Transverse colon (tissue), 4 donors: ENCODE measurements around the gene CDC42BPG. TPM values are rescaled to one million over a fixed set of nuclear protein-coding genes. Genes with fewer than 3 reads are reported as not detected.
A peak's percentile ranks its signal among the peaks of the same experiment; 100 is the strongest.

Experiments used
- DNase-seq: peaks from one replicate; pipeline ENCODE4 v3.0.0-alpha.2; 2019
- H3K27ac ChIP-seq, 4 donors: fragments of 200-600 bp; sonication (generic); 2 replicates each; pipeline ENCODE4 v1.5.1; 2016 to 2018; ENCODE audit warnings: inconsistent platforms in 4 of 4
- H3K27me3 ChIP-seq: fragments of 200-600 bp; sonication (generic); 2 replicates; pipeline ENCODE4 v1.5.1; 2017; ENCODE audit warnings: inconsistent platforms
- H3K36me3 ChIP-seq, 4 donors: fragments of 200-600 bp; sonication (generic); 2 replicates each; pipeline ENCODE4 v1.5.1; 2017 to 2019; ENCODE audit warnings: inconsistent platforms in 4 of 4
- H3K4me1 ChIP-seq, 4 donors: fragments of 200-600 bp; sonication (generic); 2 replicates each; pipeline ENCODE4 v1.5.1; 2017 to 2020; ENCODE audit warnings: inconsistent platforms in 4 of 4
- H3K4me3 ChIP-seq, 4 donors: fragments of 200-600 bp; sonication (generic); 1 replicate in 1 of 4; 2 replicates in 3 of 4; pipeline versions ENCODE4 v1.5.1 to v1.6.1; 2017 to 2019; ENCODE audit warnings: inconsistent platforms in 4 of 4
- H3K9me3 ChIP-seq, 2 donors: fragments of 200-600 bp; sonication (generic); 2 replicates each; pipeline ENCODE4 v1.5.1; 2017 to 2019; ENCODE audit warnings: inconsistent platforms in 2 of 2
- CTCF ChIP-seq, 5 experiments: fragments of 200-600 bp in 3 of 5; fragments of 450-650 bp in 2 of 5; sonication (generic) in 3 of 5; IDR thresholded peaks; 1 replicate in 2 of 5; 2 replicates in 3 of 5; pipeline ENCODE4 v1.5.1; 2016 to 2017; ENCODE audit warnings: antibody characterized with exemption in 5 of 5, inconsistent platforms in 3 of 5, mild to moderate bottlenecking in 2 of 5, moderate library complexity in 1 of 5
- EP300 ChIP-seq: sonication (generic); formaldehyde crosslinking; IDR thresholded peaks from one replicate; pipeline ENCODE4 v1.6.1; 2017; ENCODE audit warnings: antibody characterized with exemption, low read depth
- POLR2A ChIP-seq: fragments of 450-650 bp; IDR thresholded peaks from one replicate; pipeline ENCODE4 v1.6.1; 2016; ENCODE audit warnings: antibody characterized with exemption, mild to moderate bottlenecking, moderate library complexity
- POLR2AphosphoS5 ChIP-seq, 3 donors: sonication (generic); formaldehyde crosslinking; IDR thresholded peaks; one replicate each; pipeline ENCODE4 v1.6.1; 2016; ENCODE audit warnings: antibody characterized with exemption in 3 of 3
- WGBS, 2 donors: methylation state at CpG; one replicate each; pipeline ENCODE4 v1.1.5; 2018; ENCODE audit warnings: low coverage in 1 of 2; 5-methylcytosine and 5-hydroxymethylcytosine counted together
- in situ Hi-C, 4 donors: fragments of 200-750 bp; cut with MboI; loops; one replicate each; pipeline versions ENCODE4 v1.15.0 to v1.15.1; 2017; ENCODE audit warnings: low sequenced_read_pairs in 3 of 4, low pct_ligation_motif_present in 1 of 4, low pct_unique_long_range_greater_than_20kb in 1 of 4
- intact Hi-C: fragments of 100-400 bp; cut with DNase I; formaldehyde crosslinking; loops from one replicate; pipeline ENCODE4 v1.15.1; 2023; ENCODE audit warnings: low total_unique reads
- total RNA-seq, 4 donors: library from RNA; depleted of rRNA; stranded (reverse); fragments of >200 nt; gene quantifications; one replicate each; pipeline ENCODE4 v1.1.0, GENCODE V29; 2016

Gene CDC42BPG
- total RNA-seq, 4 donors from 2014 or later: 32.6 to 82.3 (median 46.9) TPM

DNA sequence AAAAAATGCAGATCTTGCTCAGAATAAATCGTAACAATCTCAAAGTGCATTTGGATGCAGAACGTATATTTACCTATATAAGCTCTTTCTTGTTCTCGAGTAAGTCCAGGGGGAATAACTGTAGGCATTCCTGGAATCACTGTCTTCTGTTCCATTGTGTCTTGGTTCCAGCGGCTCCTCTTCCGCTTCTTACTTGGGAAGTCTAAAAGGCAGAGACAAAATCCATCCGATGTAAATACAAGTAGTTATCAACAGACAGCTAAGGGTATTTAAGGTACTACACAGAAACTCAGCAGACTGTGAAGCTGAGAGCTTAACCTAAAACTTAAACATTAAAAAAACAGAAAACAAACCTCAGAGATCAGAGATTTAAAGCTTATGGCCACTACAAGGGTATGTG is 68.0 kb downstream of the CDC42BPG start:
- Histone ChIP-seq H3K9me3 (no peaks in the 10 kb centered on the region), H3K36me3 (peaks cover 0 to 52% (median 26%) of the 10 kb centered on the region in 4 donors), H3K4me1 (peaks cover 20 to 72% (median 30%) of the 10 kb centered on the region in 4 donors), H3K4me3 (peak overlapping the region in 1 of 4 donors; percentile 99), H3K27ac (peak overlapping the region in 2 of 4 donors; percentile 99 to 100), H3K27me3 (no peaks in the 10 kb centered on the region)
- TF ChIP-seq CTCF (IDR thresholded peaks at IDR 0.05) (no peak), POLR2AphosphoS5 (IDR thresholded peaks at IDR 0.05) (no peak), EP300 (no peak), POLR2A (no peak)
- DNase-seq: no peak
- in situ Hi-C loops: no loop called here
- 60 to 61% methylated on average over 6 of the region's 6 CpGs for WGBS, 2 donors
- intact Hi-C loops: no loop called here

- DNase-seq: no peak
- Histone ChIP-seq H3K4me1 (peaks cover 15 to 62% (median 24%) of the 10 kb centered on the region in 4 donors), H3K9me3 (no peaks in the 10 kb centered on the region), H3K27me3 (no peaks in the 10 kb centered on the region), H3K36me3 (peaks cover 0 to 75% (median 41%) of the 10 kb centered on the region in 4 donors), H3K27ac (no peak overlapping the region), H3K4me3 (no peak overlapping the region)
- WGBS, 2 donors: 66 to 79% methylated on average over 5 of the region's 5 CpGs
- intact Hi-C loops: no loop called here
- in situ Hi-C loops: no loop called here
- TF ChIP-seq POLR2AphosphoS5 (IDR thresholded peaks at IDR 0.05) (no peak), CTCF (IDR thresholded peaks at IDR 0.05) (no peak), POLR2A (no peak), EP300 (no peak)
Observed at GRCh38 chr11:64774144-64774543, 70.3 kb downstream of the CDC42BPG start.

Other genes with a start within 250 kb of the CDC42BPG start
- gene NRXN2, start 121.5 kb downstream of the CDC42BPG start, total RNA-seq: 1 to 10 TPM; 2.9 to 7.4 (median 6.8) TPM
- gene RASGRP2, start 100.5 kb downstream of the CDC42BPG start, total RNA-seq: 10 to 100 TPM; 12.1 to 24.3 (median 17.3) TPM
- gene PYGM, start 84.7 kb downstream of the CDC42BPG start, total RNA-seq: 1 to 10 TPM; 1.2 to 7.9 (median 2.2) TPM
- gene SF1, start 66.1 kb downstream of the CDC42BPG start, total RNA-seq: 100 to 1,000 TPM; 196 to 458 (median 377) TPM
- gene MAP4K2, start 41.4 kb downstream of the CDC42BPG start, total RNA-seq: 100 to 1,000 TPM in 2 of 4 donors, 10 to 100 TPM in 2; 10.1 to 369 (median 90.9) TPM
- gene MEN1, start 34.1 kb downstream of the CDC42BPG start, total RNA-seq: 10 to 100 TPM; 19.5 to 30.3 (median 25.4) TPM
- gene EHD1, start 34.0 kb upstream of the CDC42BPG start, total RNA-seq: 100 to 1,000 TPM in 2 of 4 donors, 10 to 100 TPM in 2; 67.9 to 202 (median 116) TPM
- gene ATG2A, start 72.6 kb upstream of the CDC42BPG start, total RNA-seq: 10 to 100 TPM; 30.1 to 82.3 (median 46.4) TPM
- gene PPP2R5B, start 80.0 kb upstream of the CDC42BPG start, total RNA-seq: 10 to 100 TPM; 16.7 to 38.1 (median 26.8) TPM
- gene GPHA2, start 91.2 kb upstream of the CDC42BPG start, total RNA-seq: 1 to 10 TPM in 1 of 4 donors, not detected in 3; 6.0 TPM
- gene MAJIN, start 127.5 kb upstream of the CDC42BPG start, total RNA-seq: not detected
- gene BATF2, start 152.3 kb upstream of the CDC42BPG start, total RNA-seq: 10 to 100 TPM in 3 of 4 donors, 1 to 10 TPM in 1; 4.0 to 13.9 (median 11.2) TPM
- 100 to 1,000 TPM in 1 of 4 donors, 10 to 100 TPM in 3; 28.4 to 147 (median 85.8) TPM for gene ARL2, start 169.5 kb upstream of the CDC42BPG start, total RNA-seq
- gene SNX15, start 182.8 kb upstream of the CDC42BPG start, total RNA-seq: 10 to 100 TPM in 3 of 4 donors, 1 to 10 TPM in 1; 1.9 to 53.3 (median 35.9) TPM
- 100 to 1,000 TPM in 1 of 4 donors, 10 to 100 TPM in 2, 1 to 10 TPM in 1; 3.7 to 105 (median 12.9) TPM for gene SAC3D1, start 196.6 kb upstream of the CDC42BPG start, total RNA-seq
- 100 to 1,000 TPM in 1 of 4 donors, 10 to 100 TPM in 2, not detected in 1; 13.8 to 105 (median 75.6) TPM for gene NAALADL1, start 213.9 kb upstream of the CDC42BPG start, total RNA-seq
- gene CDCA5, start 239.4 kb upstream of the CDC42BPG start, total RNA-seq: 1 to 10 TPM in 3 of 4 donors, not detected in 1; 1.9 to 2.6 (median 2.5) TPM
- gene ZFPL1, start 239.6 kb upstream of the CDC42BPG start, total RNA-seq: 100 to 1,000 TPM in 1 of 4 donors, 10 to 100 TPM in 3; 44.5 to 105 (median 64.2) TPM